Measurements from ENCODE around the gene TES. TPM values are rescaled to one million over a fixed set of nuclear protein-coding genes. Genes with fewer than 3 reads are reported as not detected.

The TES gene
- total and polyA plus RNA-seq, 9 of the 15 experiments (the other 6 are each of a cell fraction or from before 2014, with no cell fraction given), result 20.7 to 61.6 (median 53.8) TPM

GRCh38 chr7:116234517-116235200 lies 24.3 kb downstream of the TES start:
- Histone ChIP-seq H3K27me3 (ENCODE audit: control insufficient read depth in 2 of 2, insufficient read depth in 2 of 2, low read length in 2 of 2) (no peaks in the 10 kb centered on the region), H4K20me1 (replicated peaks; ENCODE audit: control insufficient read depth, insufficient read depth, low read length) (peaks cover 8% of the 10 kb centered on the region), H3K9ac (ENCODE audit: insufficient read depth in 1 of 2, low read depth in 2 of 2, low read length in 2 of 2) (no peak overlapping the region), H3K9me1 (ENCODE audit: control insufficient read depth, insufficient read depth, low read length) (no peaks in the 10 kb centered on the region), H3K4me3 (no peak overlapping the region), H2AFZ (ENCODE audit: low read depth, low read length) (no peak overlapping the region), H3K4me2 (ENCODE audit: insufficient read depth, low read length) (no peak overlapping the region), H3K9me3 (replicated peaks; ENCODE audit: control insufficient read depth, insufficient read depth, low read depth, low read length) (no peaks in the 10 kb centered on the region), H3K4me1 (replicated peaks in 1 of 2; ENCODE audit: control insufficient read depth in 2 of 2, insufficient read depth in 2 of 2, low read length in 2 of 2) (peaks cover 3 to 27% of the 10 kb centered on the region in 2 experiments; a peak in 4 of 5 replicates), H3K79me2 (ENCODE audit: control insufficient read depth, insufficient read depth, low read length) (peaks cover 31% of the 10 kb centered on the region), H3K27ac (ENCODE audit: extremely low read depth, low read depth, low read length) (no peak overlapping the region), H3K36me3 (ENCODE audit: control insufficient read depth, insufficient read depth, low read length) (0 out of 3 replicates have a peak, but pooled peaks cover 2% of the 10 kb centered on the region)
- ChIA-PET CTCF (ENCODE audit: low intra/inter-chr PET ratio) (interaction anchor here (2.2 to 4.6 kb wide), 3 partner anchors 55 to 97 kb away, joined by 10 to 50 read pairs (median 24); no protein-coding TSS in a partner anchor), POLR2A (no interaction called here)
- no TSS peak for BruUV-seq (replicated peaks)
- intact Hi-C loops (cut with micrococcal nuclease), result no loop called here
- in situ Hi-C loops (cut with MboI), result loop anchor here (5.0 kb wide), 1 partner anchor 57 kb away; no protein-coding TSS in a partner anchor
- FAIRE-seq (no peak), ATAC-seq (no peak), DNase-seq (ENCODE audit: extremely low read depth in 1 of 4, low spot score in 3 of 4) (no peak)
- TF ChIP-seq TOE1 (IDR thresholded peaks at IDR 0.05; ENCODE audit: borderline replicate concordance), result no peak
- TF ChIP-seq TOE1 (CRISPR knock-in tag; IDR thresholded peaks at IDR 0.05; ENCODE audit: borderline replicate concordance, low read depth), result no peak
- no peak for TF ChIP-seq JUN (IDR thresholded peaks at IDR 0.05; ENCODE audit: borderline replicate concordance, low read depth, low read length)
- TF ChIP-seq JUN (CRISPR knock-in tag; IDR thresholded peaks at IDR 0.05; ENCODE audit: borderline replicate concordance), result no peak
- TF ChIP-seq DDX20 (tag; IDR thresholded peaks at IDR 0.05; ENCODE audit: low read depth), result no peak
- TF ChIP-seq SMARCA4 (IDR thresholded peaks at IDR 0.05), result no peak
- TF ChIP-seq ZBTB8A (IDR thresholded peaks at IDR 0.05; ENCODE audit: partially characterized antibody), result no peak
- no peak for TF ChIP-seq ZNF449 (CRISPR knock-in tag; IDR thresholded peaks at IDR 0.05)
- no peak for TF ChIP-seq COPS2 (conservative IDR thresholded peaks at IDR 0.05)
- WGBS (ENCODE audit: insufficient coverage, low coverage, missing lambda C conversion rate), result 64% methylated on average over 9 of the region's 9 CpGs

Measured in K562 (cell line).